HCT116 (cell line): ENCODE measurements around the gene LRIG3. TPM values are rescaled to one million over a fixed set of nuclear protein-coding genes. Genes with fewer than 3 reads are reported as not detected.

ENCODE experiments used
- ATAC-seq: fragments of 200-7000 bp; cut with Tn5 transposase; 2 replicates; pipeline ENCODE4 v1.9.1; 2020; ENCODE audit warnings: mild to moderate bottlenecking, moderate library complexity
- BruUV-seq: library from RNA; stranded (reverse); fragments of 400-500 nt; replicated peaks from 2 replicates; lab custom pipeline; 2021; lab: Mats Ljungman, UMichigan
- CTCF ChIA-PET: fragments of 300-600 bp; sonication (Branson Sonifier 250); formaldehyde crosslinking; loops from one replicate; lab custom pipeline; 2021; ENCODE audit warnings: antibody characterized with exemption; lab: Charles Lee
- POLR2A ChIA-PET: fragments of 300-600, 350-600 bp; sonication (Branson Sonifier 250); formaldehyde crosslinking; loops from one replicate; lab custom pipeline; 2021; ENCODE audit warnings: antibody characterized with exemption; lab: Charles Lee
- RAD21 ChIA-PET, 2 experiments: fragments of 300-600 bp; sonication (Branson Sonifier 250); formaldehyde crosslinking; loops; one replicate each; lab custom pipeline; 2023; ENCODE audit warnings: low total read pairs in 2 of 2; ENCODE audit not compliant: uncharacterized antibody in 2 of 2, unreplicated experiment in 2 of 2, low non-redundant PET in 1 of 2; lab: Charles Lee
- DNase-seq: peaks from one replicate; pipeline ENCODE4 v3.0.0-alpha.2; 2010; ENCODE audit warnings: low read depth, low spot score
- H2AFZ ChIP-seq: fragments of 200-600 bp; shearing (Covaris generic), sonication (generic); 2 replicates; pipeline ENCODE4 v1.6.1; 2017; ENCODE audit warnings: low read depth, mixed run types, mixed read lengths, antibody characterized with exemption, low read length; ENCODE audit not compliant: poor library complexity, severe bottlenecking
- H3K27ac ChIP-seq: 2 replicates; pipeline ENCODE4 v1.5.1; 2012; ENCODE audit warnings: low read depth, low read length
- H3K27me3 ChIP-seq: fragments of 200-600 bp; sonication (generic); 2 replicates; pipeline ENCODE4 v1.6.1; 2016; ENCODE audit warnings: mixed run types, low read length, mixed read lengths; ENCODE audit not compliant: insufficient read depth
- H3K36me3 ChIP-seq, 2 experiments: fragments of 200-500 bp in 1 of 2; fragments of 200-600 bp in 1 of 2; sonication (Bioruptor generic) in 1 of 2; sonication (generic) in 1 of 2; 2 replicates each; pipeline versions ENCODE4 v1.5.1 to v1.6.1; 2014 to 2016; ENCODE audit warnings: low read length in 2 of 2, inconsistent platforms in 1 of 2, mixed read lengths in 1 of 2, mixed run types in 1 of 2; ENCODE audit not compliant: insufficient read depth in 2 of 2, control insufficient read depth in 1 of 2
- H3K4me1 ChIP-seq, 2 experiments: fragments of 200-600 bp in 1 of 2; sonication (generic) in 1 of 2; 2 replicates each; pipeline versions ENCODE4 v1.5.1 to v1.6.1; 2012 to 2017; ENCODE audit warnings: low read length in 2 of 2, inconsistent platforms in 1 of 2, mild to moderate bottlenecking in 1 of 2, mixed read lengths in 1 of 2, mixed run types in 1 of 2, moderate library complexity in 1 of 2; ENCODE audit not compliant: insufficient read depth in 2 of 2, control insufficient read depth in 1 of 2
- H3K4me2 ChIP-seq: fragments of 200-600 bp; sonication (generic); 2 replicates; pipeline ENCODE4 v1.6.1; 2017; ENCODE audit warnings: mixed run types, low read length, mixed read lengths
- H3K4me3 ChIP-seq, 2 experiments: fragments of 200-600 bp in 1 of 2; sonication (generic) in 1 of 2; replicated peaks in 1 of 2; 2 replicates each; pipeline ENCODE4 v1.5.1; 2011 to 2016; ENCODE audit warnings: low read length in 2 of 2, control low read depth in 1 of 2, low read depth in 1 of 2, mild to moderate bottlenecking in 1 of 2, mixed read lengths in 1 of 2, mixed run types in 1 of 2
- H3K79me2 ChIP-seq: fragments of 200-600 bp; sonication (generic); 2 replicates; pipeline ENCODE4 v1.6.1; 2017; ENCODE audit warnings: mild to moderate bottlenecking, mixed run types, low read length, moderate library complexity, mixed read lengths; ENCODE audit not compliant: insufficient read depth
- H3K9ac ChIP-seq: fragments of 200-600 bp; sonication (generic); 2 replicates; pipeline ENCODE4 v1.6.1; 2016; ENCODE audit warnings: low read length, mixed read lengths
- H3K9me2 ChIP-seq: fragments of 200-600 bp; sonication (generic), shearing (Covaris generic); 2 replicates; pipeline ENCODE4 v1.6.1; 2017; ENCODE audit warnings: mixed run types, mild to moderate bottlenecking, moderate library complexity; ENCODE audit not compliant: insufficient read depth
- H3K9me3 ChIP-seq, 2 experiments: fragments of 200-500 bp in 1 of 2; fragments of 200-600 bp in 1 of 2; sonication (Bioruptor generic) in 1 of 2; sonication (generic) in 1 of 2; 2 replicates each; pipeline ENCODE4 v1.6.1; 2014 to 2017; ENCODE audit warnings: low read length in 2 of 2, mixed read lengths in 2 of 2, inconsistent platforms in 1 of 2, low read depth in 1 of 2, mild to moderate bottlenecking in 1 of 2, mixed run types in 1 of 2, moderate library complexity in 1 of 2; ENCODE audit not compliant: control insufficient read depth in 1 of 2, insufficient read depth in 1 of 2
- H4K20me1 ChIP-seq: fragments of 200-600 bp; sonication (generic), shearing (Covaris generic); 2 replicates; pipeline ENCODE4 v1.6.1; 2017; ENCODE audit warnings: mixed run types, mild to moderate bottlenecking, moderate library complexity; ENCODE audit not compliant: insufficient read depth
- ATF3 ChIP-seq: IDR thresholded peaks from 2 replicates; pipeline ENCODE4 v1.6.1; 2012
- CBX3 ChIP-seq: IDR thresholded peaks from 2 replicates; pipeline ENCODE4 v1.6.1; 2012; ENCODE audit warnings: low read depth
- CTCF ChIP-seq, 3 experiments: fragments of 200-600 bp in 1 of 3; sonication (generic) in 1 of 3; IDR thresholded peaks in 2 of 3; conservative IDR thresholded peaks in 1 of 3; 2 replicates each; pipeline ENCODE4 v1.5.1; 2012 to 2017; ENCODE audit warnings: low read depth in 2 of 3, low read length in 2 of 3, antibody characterized with exemption in 1 of 3, borderline replicate concordance in 1 of 3, control low read depth in 1 of 3, mild to moderate bottlenecking in 1 of 3, mixed read lengths in 1 of 3, mixed run types in 1 of 3, moderate library complexity in 1 of 3; ENCODE audit not compliant: insufficient read depth in 1 of 3
- EZH2 ChIP-seq: fragments of 200-600 bp; sonication (generic); IDR thresholded peaks from 2 replicates; pipeline ENCODE4 v1.6.1; 2017; ENCODE audit warnings: antibody characterized with exemption, mixed run types
- FOSL1 ChIP-seq: IDR thresholded peaks from 2 replicates; pipeline ENCODE4 v1.6.1; 2012; ENCODE audit warnings: low read depth
- POLR2AphosphoS5 ChIP-seq: IDR thresholded peaks from 2 replicates; pipeline ENCODE4 v1.6.1; 2011; ENCODE audit warnings: mild to moderate bottlenecking, low read depth, low read length, moderate library complexity
- SIN3A ChIP-seq: IDR thresholded peaks from 2 replicates; pipeline ENCODE4 v1.6.1; 2012; ENCODE audit warnings: low read depth
- YY1 ChIP-seq: IDR thresholded peaks from 2 replicates; pipeline ENCODE4 v1.6.1; 2011; ENCODE audit warnings: low read length, low read depth, moderate library complexity, mild to moderate bottlenecking; ENCODE audit not compliant: insufficient replicate concordance; ENCODE audit errors: extremely low read depth
- ZBTB33 ChIP-seq: IDR thresholded peaks from 2 replicates; pipeline ENCODE4 v1.6.1; 2011; ENCODE audit warnings: mild to moderate bottlenecking, low read length, moderate library complexity; ENCODE audit not compliant: insufficient replicate concordance; ENCODE audit errors: extremely low read depth
- intact Hi-C: fragments of 100-400 bp; cut with micrococcal nuclease; formaldehyde crosslinking; loops from 2 replicates; pipeline ENCODE4 v1.10.0; 2022
- total RNA-seq: library from RNA; stranded (reverse); gene quantifications from one replicate; pipeline ENCODE4 v1.2.1, GENCODE V29; 2021; ENCODE audit not compliant: unreplicated experiment

Gene LRIG3
- total RNA-seq, 1 experiment from 2014 or later, result 11.1 TPM

- no peak overlapping the region for H2AFZ ChIP-seq
- TF ChIP-seq CBX3 (no peak), YY1 (no peak), ZBTB33 (no peak), EZH2 (no peak), SIN3A (no peak), POLR2AphosphoS5 (no peak), ATF3 (no peak), CTCF (IDR thresholded peaks at IDR 0.05 in 2 of 3, conservative IDR thresholded peaks at IDR 0.05 in 1 of 3; ENCODE audit: borderline replicate concordance in 1 of 3, insufficient read depth in 1 of 3, low read depth in 2 of 3, low read length in 2 of 3) (no peak), FOSL1 (no peak)
- TF ChIP-seq, all 23 proteins: peak for 0
- Histone ChIP-seq H3K27me3 (no peaks in the 10 kb centered on the region), H3K4me1 (no peaks in the 10 kb centered on the region), H3K36me3 (peaks cover 2 to 32% of the 10 kb centered on the region in 2 experiments; a peak in 3 of 4 replicates), H3K9me3 (no peaks in the 10 kb centered on the region), H4K20me1 (no peaks in the 10 kb centered on the region), H3K79me2 (no peaks in the 10 kb centered on the region), H3K9me2 (no peaks in the 10 kb centered on the region), H3K27ac (no peak overlapping the region), H3K4me3 (no peak overlapping the region), H3K4me2 (no peak overlapping the region), H3K9ac (no peak overlapping the region)
- no TSS peak for BruUV-seq
- ATAC-seq (no peak), DNase-seq (no peak)
- ChIA-PET POLR2A (no interaction called here), RAD21 (no interaction called here), CTCF (no interaction called here)
- intact Hi-C loops, result no loop called here
These were observed 35.4 kb downstream of the LRIG3 start for GRCh38 chr12:58884916-58885315.
